Measurements from ENCODE around the gene BANF2. TPM values are rescaled to one million over a fixed set of nuclear protein-coding genes. Genes with fewer than 3 reads are reported as not detected.
"Not testable (repeated sequence)": the region's sequence is repeated elsewhere in the genome, so short reads cannot be mapped to it uniquely, and the experiment has no call there.

BANF2 gene
- total and polyA plus RNA-seq, 5 donors: not detected

GRCh38 chr20:17657079-17657825 is 42.5 kb upstream of the BANF2 start:
- Histone ChIP-seq H3K27ac (ENCODE audit: low read length) (no peak overlapping the region), H3K4me1 (ENCODE audit: control insufficient read depth, insufficient read depth, low read length) (peaks cover 9% of the 10 kb centered on the region), H3K27me3 (ENCODE audit: control insufficient read depth, insufficient read depth) (no peaks in the 10 kb centered on the region), H3K9me3 (ENCODE audit: control insufficient read depth, low read length) (no peaks in the 10 kb centered on the region), H3K4me3 (ENCODE audit: low read length) (no peak overlapping the region)
- 68% methylated on average over 9 of the region's 9 CpGs for WGBS
- intact Hi-C loops (cut with DNase I): loop anchor here in 3 of 4 donors (10.0 kb wide), 1 partner anchor 238 kb away; no protein-coding TSS in a partner anchor
- peak in 1 of 3 donors; percentile 43 for DNase-seq
- no peak for ATAC-seq

GRCh38 chr20:17657898-17658647 is 41.7 kb upstream of the BANF2 start:
- DNase-seq (peak in 1 of 3 donors; percentile 6), ATAC-seq (no peak)
- intact Hi-C loops (cut with DNase I): loop anchor here in 3 of 4 donors (10.0 kb wide), 1 partner anchor 237 kb away; no protein-coding TSS in a partner anchor
- Histone ChIP-seq H3K27ac (ENCODE audit: low read length) (no peak overlapping the region), H3K27me3 (ENCODE audit: control insufficient read depth, insufficient read depth) (no peaks in the 10 kb centered on the region), H3K4me1 (ENCODE audit: control insufficient read depth, insufficient read depth, low read length) (peaks cover 15% of the 10 kb centered on the region), H3K9me3 (ENCODE audit: control insufficient read depth, low read length) (no peaks in the 10 kb centered on the region), H3K4me3 (ENCODE audit: low read length) (no peak overlapping the region)
- 93% methylated on average over 9 of the region's 9 CpGs for WGBS

- H3K9me3 ChIP-seq (ENCODE audit: control insufficient read depth, low read length): no peaks in the 10 kb centered on the region
- 100% methylated on average over 2 of the region's 2 CpGs for WGBS
- H3K27me3 ChIP-seq (ENCODE audit: control insufficient read depth, insufficient read depth): no peaks in the 10 kb centered on the region
- H3K4me3 ChIP-seq (ENCODE audit: low read length): no peak overlapping the region
- peaks cover 15% of the 10 kb centered on the region for H3K4me1 ChIP-seq (ENCODE audit: control insufficient read depth, insufficient read depth, low read length)
- DNase-seq: peak in 1 of 3 donors; percentile 5
- no peak overlapping the region for H3K27ac ChIP-seq (ENCODE audit: low read length)
- intact Hi-C loops (cut with DNase I): loop anchor here in 3 of 4 donors (10.0 kb wide), 1 partner anchor 236 kb away; no protein-coding TSS in a partner anchor
- no peak for ATAC-seq
Observed at GRCh38 chr20:17658648-17658993, 41.1 kb upstream of the BANF2 start.

GRCh38 chr20:17659344-17659743 is 40.4 kb upstream of the BANF2 start:
- not testable (repeated sequence) for H3K27ac ChIP-seq (ENCODE audit: low read length); H3K27me3 ChIP-seq (ENCODE audit: control insufficient read depth, insufficient read depth); H3K4me3 ChIP-seq (ENCODE audit: low read length); ATAC-seq; H3K9me3 ChIP-seq (ENCODE audit: control insufficient read depth, low read length)
- H3K4me1 ChIP-seq (ENCODE audit: control insufficient read depth, insufficient read depth, low read length): peaks cover 15% of the 10 kb centered on the region
- peak in 1 of 3 donors; percentile 1 for DNase-seq
- over 99% methylated on average over 7 of the region's 7 CpGs for WGBS
- intact Hi-C loops (cut with DNase I): loop anchor here in 3 of 4 donors (10.0 kb wide), 1 partner anchor 235 kb away; no protein-coding TSS in a partner anchor

- intact Hi-C loops (cut with DNase I): loop anchor here in 3 of 4 donors (10.0 kb wide), 1 partner anchor 235 kb away; no protein-coding TSS in a partner anchor
- Histone ChIP-seq H3K4me3 (ENCODE audit: low read length) (no peak overlapping the region), H3K9me3 (ENCODE audit: control insufficient read depth, low read length) (no peaks in the 10 kb centered on the region), H3K27ac (ENCODE audit: low read length) (no peak overlapping the region), H3K4me1 (ENCODE audit: control insufficient read depth, insufficient read depth, low read length) (peaks cover 15% of the 10 kb centered on the region), H3K27me3 (ENCODE audit: control insufficient read depth, insufficient read depth) (no peaks in the 10 kb centered on the region)
- 96% methylated on average over 5 of the region's 5 CpGs for WGBS
- DNase-seq (peak in 1 of 3 donors; percentile 38), ATAC-seq (no peak)
Observed at GRCh38 chr20:17659801-17660200, 40.0 kb upstream of the BANF2 start.

GRCh38 chr20:17660667-17661066 is 39.1 kb upstream of the BANF2 start:
- no peaks in the 10 kb centered on the region for H3K9me3 ChIP-seq (ENCODE audit: control insufficient read depth, low read length)
- DNase-seq: peak in 1 of 3 donors; percentile 23
- no peaks in the 10 kb centered on the region for H3K27me3 ChIP-seq (ENCODE audit: control insufficient read depth, insufficient read depth)
- intact Hi-C loops (cut with DNase I): no loop called here
- H3K27ac ChIP-seq (ENCODE audit: low read length): peak overlapping the region; percentile 84
- peak in 1 of 2 donors; percentile 2 for ATAC-seq
- H3K4me3 ChIP-seq (ENCODE audit: low read length): no peak overlapping the region
- WGBS: 69% methylated on average over 6 of the region's 6 CpGs
- H3K4me1 ChIP-seq (ENCODE audit: control insufficient read depth, insufficient read depth, low read length): peaks cover 13% of the 10 kb centered on the region

- intact Hi-C loops (cut with DNase I): no loop called here
Observed at GRCh38 chr20:17661121-17661744, 38.5 kb upstream of the BANF2 start.

GRCh38 chr20:17662333-17663039 is 37.3 kb upstream of the BANF2 start:
- Histone ChIP-seq H3K9me3 (ENCODE audit: control insufficient read depth, low read length) (no peaks in the 10 kb centered on the region), H3K27me3 (ENCODE audit: control insufficient read depth, insufficient read depth) (no peaks in the 10 kb centered on the region), H3K4me3 (ENCODE audit: low read length) (no peak overlapping the region), H3K4me1 (ENCODE audit: control insufficient read depth, insufficient read depth, low read length) (peaks cover 13% of the 10 kb centered on the region), H3K27ac (ENCODE audit: low read length) (peak overlapping the region; percentile 79)
- 38% methylated on average over 10 of the region's 10 CpGs for WGBS
- ATAC-seq (peak; percentile 81 to 91), DNase-seq (peak; percentile 71 to 81 (median 81))
- intact Hi-C loops (cut with DNase I): no loop called here

More at GRCh38 chr20:17661121-17661744, 38.5 kb upstream of the BANF2 start:
- peak overlapping the region; percentile 84 for H3K27ac ChIP-seq (ENCODE audit: low read length)
- no peak overlapping the region for H3K4me3 ChIP-seq (ENCODE audit: low read length)
- peak in 1 of 3 donors; percentile 29 for DNase-seq
- H3K4me1 ChIP-seq (ENCODE audit: control insufficient read depth, insufficient read depth, low read length): peaks cover 13% of the 10 kb centered on the region
- 71% methylated on average over 5 of the region's 5 CpGs for WGBS
- ATAC-seq: peak; percentile 3 to 39
- H3K27me3 ChIP-seq (ENCODE audit: control insufficient read depth, insufficient read depth): no peaks in the 10 kb centered on the region
- H3K9me3 ChIP-seq (ENCODE audit: control insufficient read depth, low read length): no peaks in the 10 kb centered on the region

- DNase-seq (peak in 2 of 3 donors; percentile 72 to 75), ATAC-seq (peak; percentile 45 to 64)
- no peaks in the 10 kb centered on the region for H3K27me3 ChIP-seq (ENCODE audit: control insufficient read depth, insufficient read depth)
- H3K4me3 ChIP-seq (ENCODE audit: low read length): no peak overlapping the region
- H3K9me3 ChIP-seq (ENCODE audit: control insufficient read depth, low read length): no peaks in the 10 kb centered on the region
- 58% methylated on average over 13 of the region's 13 CpGs for WGBS
- intact Hi-C loops (cut with DNase I): no loop called here
- peaks cover 13% of the 10 kb centered on the region for H3K4me1 ChIP-seq (ENCODE audit: control insufficient read depth, insufficient read depth, low read length)
- peak overlapping the region; percentile 79 for H3K27ac ChIP-seq (ENCODE audit: low read length)
Observed at GRCh38 chr20:17663040-17663399, 36.7 kb upstream of the BANF2 start.

GRCh38 chr20:17663486-17663885 is 36.3 kb upstream of the BANF2 start:
- H3K27me3 ChIP-seq (ENCODE audit: control insufficient read depth, insufficient read depth): no peaks in the 10 kb centered on the region
- 62% methylated on average over 5 of the region's 5 CpGs for WGBS
- H3K27ac ChIP-seq (ENCODE audit: low read length): no peak overlapping the region
- no peaks in the 10 kb centered on the region for H3K9me3 ChIP-seq (ENCODE audit: control insufficient read depth, low read length)
- H3K4me1 ChIP-seq (ENCODE audit: control insufficient read depth, insufficient read depth, low read length): peaks cover 13% of the 10 kb centered on the region
- H3K4me3 ChIP-seq (ENCODE audit: low read length): no peak overlapping the region
- intact Hi-C loops (cut with DNase I): no loop called here
- DNase-seq (no peak), ATAC-seq (no peak)
